ENCODE data around the gene LIPI.
"Not testable (repeated sequence)": the region's sequence is repeated elsewhere in the genome, so short reads cannot be mapped to it uniquely, and the experiment has no call there.

- TF ChIP-seq, protein P1, sequence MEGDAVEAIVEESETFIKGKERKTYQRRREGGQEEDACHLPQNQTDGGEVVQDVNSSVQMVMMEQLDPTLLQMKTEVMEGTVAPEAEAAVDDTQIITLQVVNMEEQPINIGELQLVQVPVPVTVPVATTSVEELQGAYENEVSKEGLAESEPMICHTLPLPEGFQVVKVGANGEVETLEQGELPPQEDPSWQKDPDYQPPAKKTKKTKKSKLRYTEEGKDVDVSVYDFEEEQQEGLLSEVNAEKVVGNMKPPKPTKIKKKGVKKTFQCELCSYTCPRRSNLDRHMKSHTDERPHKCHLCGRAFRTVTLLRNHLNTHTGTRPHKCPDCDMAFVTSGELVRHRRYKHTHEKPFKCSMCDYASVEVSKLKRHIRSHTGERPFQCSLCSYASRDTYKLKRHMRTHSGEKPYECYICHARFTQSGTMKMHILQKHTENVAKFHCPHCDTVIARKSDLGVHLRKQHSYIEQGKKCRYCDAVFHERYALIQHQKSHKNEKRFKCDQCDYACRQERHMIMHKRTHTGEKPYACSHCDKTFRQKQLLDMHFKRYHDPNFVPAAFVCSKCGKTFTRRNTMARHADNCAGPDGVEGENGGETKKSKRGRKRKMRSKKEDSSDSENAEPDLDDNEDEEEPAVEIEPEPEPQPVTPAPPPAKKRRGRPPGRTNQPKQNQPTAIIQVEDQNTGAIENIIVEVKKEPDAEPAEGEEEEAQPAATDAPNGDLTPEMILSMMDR (IDR thresholded peaks at IDR 0.05) = not testable (repeated sequence)
- TF ChIP-seq POLR2A (IDR thresholded peaks at IDR 0.05) = not testable (repeated sequence)
Measured at GRCh38 chr21:14058995-14059627, 151.6 kb downstream of the LIPI start.
